ENCODE measurements around the gene TRIM33. TPM values are rescaled to one million over a fixed set of nuclear protein-coding genes. Genes with fewer than 3 reads are reported as not detected.
"Not testable (repeated sequence)": the region's sequence is repeated elsewhere in the genome, so short reads cannot be mapped to it uniquely, and the experiment has no call there.

The TRIM33 gene
- polyA plus RNA-seq, 1 donor from 2014 or later = 58.7 TPM

GRCh38 chr1:114368560-114369255 lies 142.3 kb downstream of the TRIM33 start:
- TF ChIP-seq SMC3 (conservative IDR thresholded peaks at IDR 0.05; ENCODE audit: poor library complexity) (no peak), REST (IDR thresholded peaks at IDR 0.05; ENCODE audit: borderline replicate concordance) (no peak), RAD21 (conservative IDR thresholded peaks at IDR 0.05) (no peak), EZH2 (IDR thresholded peaks at IDR 0.05; ENCODE audit: borderline replicate concordance, insufficient read depth, low read length, poor library complexity, severe bottlenecking) (no peak), MXI1 (conservative IDR thresholded peaks at IDR 0.05; ENCODE audit: poor library complexity, severe bottlenecking) (no peak), POLR2AphosphoS5 (IDR thresholded peaks at IDR 0.05) (no peak), TAF1 (IDR thresholded peaks at IDR 0.05; ENCODE audit: low read depth) (no peak)
- TF ChIP-seq, protein P1, sequence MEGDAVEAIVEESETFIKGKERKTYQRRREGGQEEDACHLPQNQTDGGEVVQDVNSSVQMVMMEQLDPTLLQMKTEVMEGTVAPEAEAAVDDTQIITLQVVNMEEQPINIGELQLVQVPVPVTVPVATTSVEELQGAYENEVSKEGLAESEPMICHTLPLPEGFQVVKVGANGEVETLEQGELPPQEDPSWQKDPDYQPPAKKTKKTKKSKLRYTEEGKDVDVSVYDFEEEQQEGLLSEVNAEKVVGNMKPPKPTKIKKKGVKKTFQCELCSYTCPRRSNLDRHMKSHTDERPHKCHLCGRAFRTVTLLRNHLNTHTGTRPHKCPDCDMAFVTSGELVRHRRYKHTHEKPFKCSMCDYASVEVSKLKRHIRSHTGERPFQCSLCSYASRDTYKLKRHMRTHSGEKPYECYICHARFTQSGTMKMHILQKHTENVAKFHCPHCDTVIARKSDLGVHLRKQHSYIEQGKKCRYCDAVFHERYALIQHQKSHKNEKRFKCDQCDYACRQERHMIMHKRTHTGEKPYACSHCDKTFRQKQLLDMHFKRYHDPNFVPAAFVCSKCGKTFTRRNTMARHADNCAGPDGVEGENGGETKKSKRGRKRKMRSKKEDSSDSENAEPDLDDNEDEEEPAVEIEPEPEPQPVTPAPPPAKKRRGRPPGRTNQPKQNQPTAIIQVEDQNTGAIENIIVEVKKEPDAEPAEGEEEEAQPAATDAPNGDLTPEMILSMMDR (IDR thresholded peaks at IDR 0.05; ENCODE audit: poor library complexity, severe bottlenecking) = no peak
- Histone ChIP-seq H2AFZ (ENCODE audit: low read depth, low read length) (no peak overlapping the region), H3K4me2 (ENCODE audit: low read length) (no peak overlapping the region), H3F3A (ENCODE audit: insufficient read depth, low read length, poor library complexity, severe bottlenecking) (no peaks in the 10 kb centered on the region), H3K9me2 (ENCODE audit: insufficient read depth, low read length) (no peaks in the 10 kb centered on the region), H3K79me2 (replicated peaks; ENCODE audit: insufficient read depth, low read length) (no peaks in the 10 kb centered on the region), H3K9me3 (ENCODE audit: low read length) (no peaks in the 10 kb centered on the region), H4K20me1 (ENCODE audit: insufficient read depth) (no peaks in the 10 kb centered on the region), H3K27ac (ENCODE audit: low read length) (no peak overlapping the region), H3K27me3 (ENCODE audit: insufficient read depth, low read depth, low read length) (no peaks in the 10 kb centered on the region), H3K4me3 (ENCODE audit: low read length) (no peak overlapping the region), H3K36me3 (ENCODE audit: insufficient read depth, low read length) (no peaks in the 10 kb centered on the region), H3K9ac (ENCODE audit: low read length) (no peak overlapping the region)

DNA sequence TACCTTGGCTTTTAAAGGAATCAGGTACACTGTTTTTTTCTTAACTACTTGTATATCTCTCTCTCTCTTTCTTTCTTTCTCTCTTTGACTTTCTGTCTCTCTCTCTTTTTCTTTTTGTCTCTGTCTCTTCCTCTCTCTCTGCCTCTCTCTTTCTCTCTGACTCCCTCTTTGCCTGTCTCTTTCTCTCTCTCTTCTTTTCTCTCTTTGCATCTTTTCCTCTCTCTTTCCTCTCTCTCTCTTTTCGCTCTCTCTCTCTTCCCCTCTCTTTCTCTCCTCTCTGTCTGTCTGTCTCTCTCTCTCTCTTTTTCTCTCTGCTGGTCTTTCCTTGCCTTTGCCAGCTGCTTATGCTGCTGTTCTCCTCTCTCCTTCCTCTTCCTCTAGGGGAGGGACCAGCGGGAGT lies 143.2 kb downstream of the TRIM33 start:
- Histone ChIP-seq H4K20me1 (ENCODE audit: insufficient read depth) (no peaks in the 10 kb centered on the region), H3K36me3 (ENCODE audit: insufficient read depth, low read length) (no peaks in the 10 kb centered on the region), H3K9me2 (ENCODE audit: insufficient read depth, low read length) (no peaks in the 10 kb centered on the region), H2AFZ (ENCODE audit: low read depth, low read length) (no peak overlapping the region), H3K27me3 (ENCODE audit: insufficient read depth, low read depth, low read length) (no peaks in the 10 kb centered on the region), H3K79me2 (replicated peaks; ENCODE audit: insufficient read depth, low read length) (no peaks in the 10 kb centered on the region), H3F3A (ENCODE audit: insufficient read depth, low read length, poor library complexity, severe bottlenecking) (no peaks in the 10 kb centered on the region), H3K27ac (ENCODE audit: low read length) (no peak overlapping the region), H3K9me3 (ENCODE audit: low read length) (no peaks in the 10 kb centered on the region), H3K4me3 (ENCODE audit: low read length) (no peak overlapping the region), H3K4me2 (ENCODE audit: low read length) (no peak overlapping the region), H3K9ac (ENCODE audit: low read length) (no peak overlapping the region)
- TF ChIP-seq EZH2 (IDR thresholded peaks at IDR 0.05; ENCODE audit: borderline replicate concordance, insufficient read depth, low read length, poor library complexity, severe bottlenecking) (no peak), SMC3 (conservative IDR thresholded peaks at IDR 0.05; ENCODE audit: poor library complexity) (no peak), POLR2AphosphoS5 (IDR thresholded peaks at IDR 0.05) (no peak), MXI1 (conservative IDR thresholded peaks at IDR 0.05; ENCODE audit: poor library complexity, severe bottlenecking) (no peak), EP300 (conservative IDR thresholded peaks at IDR 0.05; ENCODE audit: poor library complexity, severe bottlenecking) (no peak), REST (IDR thresholded peaks at IDR 0.05; ENCODE audit: borderline replicate concordance) (no peak), TAF1 (IDR thresholded peaks at IDR 0.05; ENCODE audit: low read depth) (no peak), RAD21 (conservative IDR thresholded peaks at IDR 0.05) (no peak)
- TF ChIP-seq, protein P1 (IDR thresholded peaks at IDR 0.05; ENCODE audit: poor library complexity, severe bottlenecking) = no peak

DNA sequence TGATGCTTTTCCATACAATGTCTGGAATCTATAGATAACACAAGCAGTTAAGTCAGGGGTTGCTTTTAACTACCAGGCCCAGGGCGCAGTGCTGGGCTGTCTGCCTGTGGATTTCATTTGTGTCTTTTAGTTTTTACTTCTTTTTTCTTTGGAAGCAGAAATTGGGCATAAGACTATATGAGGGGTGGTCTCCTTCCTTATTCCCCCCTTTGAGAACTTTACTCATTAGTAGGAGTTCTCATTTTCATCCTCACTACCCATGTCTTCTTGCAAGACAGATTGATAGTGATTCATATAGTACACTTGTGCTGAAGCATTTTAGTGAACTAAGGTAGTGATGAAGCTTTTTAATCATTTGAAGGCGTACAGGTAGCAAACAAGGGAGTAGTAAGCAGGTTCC lies 147.8 kb downstream of the TRIM33 start:
- not testable (repeated sequence) for H3K9me3 ChIP-seq (ENCODE audit: low read length); H3K4me3 ChIP-seq (ENCODE audit: low read length); H3K36me3 ChIP-seq (ENCODE audit: insufficient read depth, low read length); H3K4me2 ChIP-seq (ENCODE audit: low read length); H3K27me3 ChIP-seq (ENCODE audit: insufficient read depth, low read depth, low read length); H3K27ac ChIP-seq (ENCODE audit: low read length); H3K9ac ChIP-seq (ENCODE audit: low read length); H4K20me1 ChIP-seq (ENCODE audit: insufficient read depth); H3F3A ChIP-seq (ENCODE audit: insufficient read depth, low read length, poor library complexity, severe bottlenecking); H3K9me2 ChIP-seq (ENCODE audit: insufficient read depth, low read length); H2AFZ ChIP-seq (ENCODE audit: low read depth, low read length); H3K79me2 ChIP-seq (replicated peaks; ENCODE audit: insufficient read depth, low read length)
